GM12872 (cell line): ENCODE data around the gene PXK.
A peak's percentile ranks its signal among the peaks of the same experiment; 100 is the strongest.

ENCODE experiments used
- CTCF ChIP-seq: IDR thresholded peaks from 3 replicates; pipeline ENCODE4 v1.5.1; 2011; ENCODE audit warnings: low read depth, mild to moderate bottlenecking, low read length, moderate library complexity; ENCODE audit not compliant: insufficient read depth

PXK gene

GRCh38 chr3:58409663-58410062 lies 77.0 kb downstream of the PXK start:
- TF ChIP-seq CTCF, result no peak

- no peak for TF ChIP-seq CTCF
These were observed 78.3 kb downstream of the PXK start for GRCh38 chr3:58411036-58411435.

- no peak for TF ChIP-seq CTCF
These were observed 79.4 kb downstream of the PXK start for GRCh38 chr3:58411851-58412830.

- peak; percentile 69 for TF ChIP-seq CTCF
These were observed 82.0 kb downstream of the PXK start for GRCh38 chr3:58414538-58415197.

- no peak for TF ChIP-seq CTCF
These were observed 83.5 kb downstream of the PXK start for GRCh38 chr3:58416191-58416590.

GRCh38 chr3:58417075-58417474 lies 84.4 kb downstream of the PXK start:
- TF ChIP-seq CTCF, result no peak

- TF ChIP-seq CTCF, result no peak
These were observed 85.5 kb downstream of the PXK start for GRCh38 chr3:58418227-58418626.
